HG03135 (cell line): ENCODE data around the gene XPC.

Experiments used
- ATAC-seq: cut with Tn5 transposase; IDR thresholded peaks from one replicate; pipeline ENCODE4 v1.9.1; 2021; ENCODE audit warnings: mild to moderate bottlenecking, moderate library complexity; ENCODE audit not compliant: unreplicated experiment

The XPC gene

DNA sequence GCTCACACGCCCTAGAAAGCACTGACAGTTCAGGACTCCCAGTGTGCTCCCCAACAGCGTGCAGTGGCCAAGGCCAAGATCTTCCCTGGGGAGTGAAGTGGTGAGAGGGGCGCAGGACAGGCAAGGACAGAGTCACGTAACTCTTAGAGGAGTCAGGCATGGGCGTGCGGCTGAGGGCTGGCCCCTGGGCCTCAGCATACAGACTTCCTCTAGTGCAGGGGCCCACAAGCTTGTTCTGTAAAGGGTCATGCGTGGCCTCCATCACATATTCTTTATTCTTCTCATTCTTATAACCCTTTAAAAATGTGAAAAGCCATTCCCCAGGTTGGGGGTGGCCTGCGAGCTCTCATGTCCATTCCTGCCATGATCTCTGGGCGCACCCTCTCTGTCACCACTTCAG is 28.3 kb downstream of the XPC start:
- ATAC-seq = no peak

DNA sequence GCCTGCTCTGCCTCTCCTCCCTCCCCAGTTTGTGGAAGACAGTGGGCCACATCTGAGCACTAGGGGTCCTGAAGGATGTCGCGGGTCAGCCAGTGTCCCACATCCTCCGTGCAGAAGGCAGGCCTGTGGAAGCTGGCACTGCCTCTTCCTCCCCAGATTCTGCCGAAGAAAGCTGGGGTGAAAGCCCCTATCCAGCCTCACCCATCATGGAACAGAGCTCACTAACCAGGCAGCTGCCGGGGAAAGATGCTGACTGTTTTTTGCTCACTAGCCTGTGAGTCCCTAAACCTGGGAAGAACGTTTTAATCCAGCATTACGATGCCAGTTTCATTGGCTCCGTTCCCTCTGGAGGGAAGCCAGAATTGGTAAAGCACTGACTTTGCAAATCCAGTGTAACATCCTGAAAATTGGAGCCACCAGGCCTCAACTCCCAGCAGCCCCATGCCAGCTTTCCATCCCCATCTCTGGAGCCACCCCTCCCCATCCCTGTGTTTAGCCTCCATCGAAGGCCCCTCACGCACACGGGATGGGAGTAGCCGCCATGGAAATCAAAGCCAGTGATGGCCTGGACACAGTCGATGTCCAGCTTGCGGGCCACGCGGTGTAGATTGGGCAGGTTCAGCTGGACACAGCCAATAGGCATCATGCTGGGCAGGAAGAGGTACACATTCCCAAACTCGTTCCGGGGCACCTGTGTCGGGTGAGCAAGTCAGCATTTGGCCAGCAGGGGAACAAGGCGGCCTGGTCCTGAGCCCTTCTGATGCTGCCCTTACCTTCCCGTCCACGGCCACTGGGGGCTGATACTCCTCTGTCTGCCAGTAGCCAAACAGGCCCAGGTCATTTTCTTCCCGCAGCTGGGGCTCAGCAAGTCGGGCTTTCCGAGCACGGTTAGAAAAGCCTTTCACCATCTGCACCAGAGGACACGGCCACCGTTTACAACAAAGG is 30.1 kb downstream of the XPC start:
- no peak for ATAC-seq

DNA sequence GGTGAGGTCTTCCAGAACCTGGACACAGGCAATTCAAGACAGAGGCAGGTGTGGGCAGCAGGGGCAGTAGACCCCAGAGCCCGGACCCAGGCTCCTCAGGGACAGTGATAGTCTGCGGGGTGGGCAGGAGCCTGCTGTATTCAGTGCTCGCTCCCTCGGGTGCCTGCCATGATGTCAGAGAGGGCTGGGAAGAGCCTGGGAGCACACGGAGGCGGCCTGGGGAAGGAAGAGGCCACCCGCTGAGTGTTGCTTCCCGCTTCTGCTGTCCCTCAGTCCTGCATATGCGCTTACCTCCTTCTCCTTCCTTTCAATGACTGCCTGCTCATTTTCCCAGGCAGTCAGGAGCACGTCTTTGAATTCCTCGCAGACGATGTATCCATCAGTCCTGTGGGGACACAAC is 30.8 kb downstream of the XPC start:
- ATAC-seq = no peak

DNA sequence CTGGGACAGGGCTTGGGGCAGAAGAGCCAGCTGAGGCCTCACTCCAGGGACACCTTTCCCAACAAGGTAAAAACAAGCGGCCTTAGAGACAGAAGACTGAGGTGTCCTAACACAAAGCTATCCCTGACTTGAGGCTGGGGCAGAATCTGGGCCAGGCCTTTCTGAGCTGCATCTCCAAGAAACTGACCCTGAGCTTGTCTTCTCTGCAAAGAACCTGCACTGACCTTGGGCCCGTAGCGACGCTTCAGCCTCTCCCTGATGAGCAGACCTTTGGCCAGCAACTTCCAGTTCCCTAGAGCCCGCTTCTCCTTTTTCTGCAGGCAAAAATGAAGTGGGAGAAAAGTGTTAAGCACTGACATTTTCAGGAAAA is 31.4 kb downstream of the XPC start:
- ATAC-seq = no peak

DNA sequence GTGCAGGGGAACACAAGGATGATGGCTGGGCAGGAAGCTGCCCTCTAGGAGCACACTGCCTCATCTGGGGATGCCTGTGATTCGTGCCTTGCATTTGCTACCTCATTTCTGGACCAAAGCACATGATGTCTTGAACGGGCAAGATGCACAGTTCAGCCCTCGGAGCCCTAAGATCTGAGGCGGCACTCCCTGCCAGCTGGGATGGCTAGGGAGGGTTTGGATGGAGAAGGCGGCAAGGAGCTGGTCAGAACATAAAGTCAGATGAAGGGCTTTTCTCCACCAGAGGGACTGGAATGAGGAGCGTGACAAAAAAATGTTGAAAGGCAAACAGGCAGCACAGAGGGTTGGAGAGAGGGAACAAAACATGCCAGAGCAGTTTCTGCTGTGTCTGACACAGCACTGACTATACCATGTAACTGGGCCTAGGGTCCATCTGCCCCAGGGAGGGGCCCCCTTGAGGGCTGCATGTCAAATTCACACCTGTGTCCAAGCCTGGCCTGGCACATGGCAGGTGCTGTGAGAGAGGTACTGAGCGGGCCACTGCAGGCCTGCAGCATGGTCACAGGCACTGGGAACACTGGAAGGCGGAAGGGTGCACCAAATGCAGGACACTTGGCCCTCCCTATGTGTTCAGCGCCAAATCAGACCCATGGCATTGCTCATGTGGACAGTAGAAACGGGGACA is 31.9 kb downstream of the XPC start:
- ATAC-seq = no peak

DNA sequence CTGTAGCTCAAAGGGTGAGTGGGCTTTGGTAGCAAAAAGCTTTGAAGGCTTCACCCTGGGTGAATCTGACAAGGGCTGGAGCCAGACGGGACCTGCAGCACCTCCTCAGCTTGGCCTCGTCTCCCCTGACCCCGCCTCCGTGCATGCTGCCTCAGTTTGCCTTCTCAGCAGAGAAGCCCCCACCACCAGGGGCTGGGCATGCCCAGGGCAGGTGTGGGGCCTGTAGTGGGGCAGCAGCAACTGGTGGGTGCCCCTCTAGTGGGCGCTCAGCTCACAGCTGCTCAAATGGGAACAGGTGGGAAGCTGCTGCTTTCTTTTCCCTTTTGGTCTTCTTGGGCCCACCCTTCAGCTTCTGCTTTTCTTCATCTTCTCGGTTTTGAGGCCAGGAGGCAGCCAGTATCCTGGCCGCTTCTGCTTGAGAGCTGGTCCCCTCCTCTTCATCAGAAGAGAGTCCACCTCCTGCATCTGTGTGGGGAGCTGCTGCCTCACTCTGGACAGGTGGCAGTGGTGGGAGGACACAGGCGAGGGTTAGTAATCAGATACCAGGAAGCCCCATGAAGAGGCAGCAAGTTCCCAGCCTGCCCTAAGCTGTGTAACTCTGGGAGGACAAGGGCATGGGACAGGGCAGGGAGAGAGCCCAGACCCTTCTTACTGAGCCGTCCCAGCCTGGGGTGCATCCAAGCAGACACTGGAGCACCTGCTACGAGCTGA is 32.6 kb downstream of the XPC start:
- ATAC-seq = no peak

DNA sequence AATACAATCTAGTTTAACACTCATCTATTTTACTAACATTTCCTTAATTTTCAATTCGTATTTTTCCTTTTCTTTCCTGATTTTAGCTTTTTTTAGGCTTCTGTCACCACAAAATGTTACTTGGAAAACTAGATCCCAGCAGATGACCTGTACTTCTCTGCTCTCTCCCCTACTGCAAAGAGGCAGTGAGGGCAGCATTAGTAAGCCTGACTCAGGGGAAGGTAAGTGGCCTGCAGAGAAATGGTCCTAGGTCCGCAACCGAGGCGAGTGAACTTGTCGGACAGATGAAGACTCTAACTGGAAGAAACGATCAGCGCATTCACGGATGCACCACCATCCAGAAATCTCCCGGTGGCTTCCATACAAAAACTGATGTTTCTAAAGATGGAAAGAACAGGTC is 33.2 kb downstream of the XPC start:
- no peak for ATAC-seq

DNA sequence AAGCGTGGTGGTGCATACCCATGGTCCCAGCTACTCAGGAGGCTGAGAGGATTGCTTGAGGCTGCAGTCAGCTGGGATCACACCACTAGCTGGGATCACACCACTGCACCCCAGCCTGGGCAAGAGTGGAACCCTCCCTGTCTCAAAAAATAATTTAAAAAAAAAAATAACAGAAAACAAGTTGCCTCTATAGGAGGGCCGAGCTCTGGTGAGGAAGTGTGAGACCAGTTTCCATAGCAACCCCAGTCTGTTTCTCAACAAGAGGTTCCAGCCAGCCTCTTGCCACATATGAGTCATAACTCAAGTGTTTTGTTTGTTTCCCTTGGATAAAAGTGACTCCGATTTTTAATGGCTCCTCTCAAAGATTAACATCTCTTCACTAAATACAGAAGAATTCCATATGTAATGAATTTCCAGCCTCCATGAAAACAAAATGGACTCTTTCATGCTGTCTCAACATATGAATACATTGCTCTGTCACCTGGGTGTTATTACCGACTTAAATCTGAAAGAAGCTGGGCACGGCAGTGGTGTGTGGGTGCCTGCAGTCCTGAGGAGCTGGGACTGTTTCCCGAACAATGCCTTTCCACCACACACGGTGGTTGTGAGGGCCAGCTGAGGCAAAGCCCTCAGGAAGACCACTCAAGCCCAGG is 33.9 kb downstream of the XPC start:
- peak; percentile 94 for ATAC-seq

DNA sequence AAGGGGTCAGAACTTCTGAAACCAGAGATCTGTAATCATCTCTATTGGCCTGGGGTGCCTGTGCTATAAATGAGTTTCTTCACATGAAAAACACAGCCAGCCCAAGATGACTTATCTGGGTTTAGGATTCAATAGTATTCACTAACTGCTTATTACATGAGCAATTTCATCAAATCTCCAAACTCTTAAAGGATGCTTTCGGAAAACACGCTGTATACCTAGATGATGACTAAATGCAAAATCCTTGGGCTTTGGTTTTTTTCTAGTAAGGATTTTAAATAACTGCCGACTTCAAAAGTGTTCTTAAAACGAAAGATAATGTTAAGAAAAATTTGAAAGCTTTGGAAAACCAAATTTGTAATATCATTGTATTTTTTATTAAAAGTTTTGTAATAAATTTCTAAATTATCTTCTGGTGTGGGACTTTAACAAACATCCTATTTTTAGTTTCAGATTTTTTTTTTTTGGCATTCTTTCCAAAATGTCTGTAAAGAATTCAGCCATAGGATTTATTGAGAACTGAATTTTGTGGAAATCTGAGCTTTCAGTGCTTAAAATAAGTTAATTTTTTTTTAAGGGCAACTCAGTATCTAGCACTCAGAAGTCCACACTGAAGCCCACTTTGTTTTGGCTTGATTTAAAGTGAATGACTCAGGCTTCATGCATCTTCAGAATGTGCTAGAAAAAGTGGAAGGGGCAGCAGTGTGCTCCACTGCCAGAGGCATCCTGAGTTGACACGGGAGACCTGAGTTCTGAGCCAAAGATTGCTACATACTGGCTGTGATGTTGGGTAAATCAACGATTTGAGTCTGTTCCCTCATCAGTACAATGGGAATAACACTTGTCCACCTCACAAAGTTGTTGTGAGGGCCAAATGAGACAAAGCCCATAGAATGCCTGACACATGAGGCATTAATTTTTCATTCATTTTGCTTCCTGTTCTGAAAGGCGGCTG is 34.9 kb downstream of the XPC start:
- ATAC-seq = no peak

DNA sequence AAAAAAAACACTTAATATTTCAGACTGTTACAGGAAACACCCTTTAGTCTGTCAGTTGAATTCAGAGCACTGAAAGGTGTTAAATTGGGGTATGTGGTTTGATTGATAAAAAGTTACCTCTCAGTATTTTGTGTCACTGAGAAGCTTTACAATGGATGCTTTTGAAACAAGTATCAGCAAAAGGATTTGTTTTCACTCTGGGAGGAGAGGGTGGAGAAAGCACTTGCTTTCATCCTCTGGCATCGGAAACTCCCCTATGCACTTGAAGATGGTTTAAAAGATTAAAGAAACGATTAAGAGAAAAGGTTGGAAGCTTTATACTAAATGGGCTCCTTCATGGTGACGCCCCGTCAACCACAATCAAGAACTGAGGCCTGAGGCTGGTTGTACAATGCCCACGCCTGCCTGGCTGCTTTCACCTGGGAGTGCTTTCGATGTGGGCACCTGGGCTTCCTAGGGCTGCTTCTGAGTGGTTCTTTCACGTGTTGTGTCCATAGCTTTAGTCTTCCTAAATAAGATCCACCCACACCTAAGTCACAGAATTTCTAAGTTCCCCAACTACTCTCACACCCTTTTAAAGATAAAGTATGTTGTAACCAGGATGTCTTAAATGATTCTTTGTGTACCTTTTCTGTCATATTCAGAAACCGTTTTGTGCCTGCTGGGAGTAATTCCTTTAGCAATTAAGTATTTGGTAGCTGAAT is 35.7 kb downstream of the XPC start:
- no peak for ATAC-seq

DNA sequence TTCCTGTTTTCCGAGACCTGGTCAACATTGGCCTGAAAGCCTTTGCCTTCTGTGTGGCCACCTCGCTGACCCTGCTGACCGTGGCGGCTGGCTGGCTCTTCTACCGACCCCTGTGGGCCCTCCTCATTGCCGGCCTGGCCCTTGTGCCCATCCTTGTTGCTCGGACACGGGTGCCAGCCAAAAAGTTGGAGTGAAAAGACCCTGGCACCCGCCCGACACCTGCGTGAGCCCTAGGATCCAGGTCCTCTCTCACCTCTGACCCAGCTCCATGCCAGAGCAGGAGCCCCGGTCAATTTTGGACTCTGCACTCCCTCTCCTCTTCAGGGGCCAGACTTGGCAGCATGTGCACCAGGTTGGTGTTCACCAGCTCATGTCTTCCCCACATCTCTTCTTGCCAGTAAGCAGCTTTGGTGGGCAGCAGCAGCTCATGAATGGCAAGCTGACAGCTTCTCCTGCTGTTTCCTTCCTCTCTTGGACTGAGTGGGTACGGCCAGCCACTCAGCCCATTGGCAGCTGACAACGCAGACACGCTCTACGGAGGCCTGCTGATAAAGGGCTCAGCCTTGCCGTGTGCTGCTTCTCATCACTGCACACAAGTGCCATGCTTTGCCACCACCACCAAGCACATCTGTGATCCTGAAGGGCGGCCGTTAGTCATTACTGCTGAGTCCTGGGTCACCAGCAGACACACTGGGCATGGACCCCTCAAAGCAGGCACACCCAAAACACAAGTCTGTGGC is 36.6 kb downstream of the XPC start:
- no peak for ATAC-seq

DNA sequence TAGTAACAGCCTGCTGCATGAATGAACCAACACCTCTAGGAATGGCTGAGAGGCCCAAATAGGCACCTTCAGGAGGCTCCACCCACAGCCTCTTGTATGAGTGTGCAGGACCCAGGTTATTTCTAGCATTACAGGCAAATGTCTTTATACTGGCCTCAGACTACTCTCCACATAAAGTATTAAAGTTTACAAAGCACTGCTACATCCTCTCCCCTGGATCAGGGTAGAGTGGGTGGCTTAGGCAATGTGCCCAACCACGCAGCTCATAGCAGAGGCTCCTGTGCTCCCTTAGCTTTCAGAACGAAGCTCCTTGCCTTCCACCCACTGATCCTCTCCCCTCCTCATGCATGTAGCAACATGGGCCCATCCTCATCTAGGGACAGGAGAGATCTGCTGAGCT is 37.3 kb downstream of the XPC start:
- no peak for ATAC-seq

DNA sequence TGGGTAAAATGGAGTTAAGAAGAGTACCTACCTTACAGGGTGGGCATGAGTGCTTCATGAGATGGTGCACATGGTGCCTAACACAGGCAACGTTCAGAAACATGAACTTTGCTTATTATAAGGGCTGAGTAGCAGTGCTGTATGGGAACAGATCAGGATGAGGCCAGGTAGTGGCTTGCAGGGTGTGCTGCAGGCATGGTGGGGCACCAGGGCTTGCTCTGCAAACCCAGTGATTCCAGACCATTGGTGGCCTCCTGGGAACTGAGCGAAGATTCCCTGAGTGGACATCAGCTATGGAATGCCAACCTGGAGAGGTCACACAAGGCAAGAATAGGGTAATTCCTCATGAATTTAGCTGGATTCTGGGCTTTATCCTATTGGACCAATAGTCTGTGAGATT is 37.7 kb downstream of the XPC start:
- ATAC-seq = no peak

DNA sequence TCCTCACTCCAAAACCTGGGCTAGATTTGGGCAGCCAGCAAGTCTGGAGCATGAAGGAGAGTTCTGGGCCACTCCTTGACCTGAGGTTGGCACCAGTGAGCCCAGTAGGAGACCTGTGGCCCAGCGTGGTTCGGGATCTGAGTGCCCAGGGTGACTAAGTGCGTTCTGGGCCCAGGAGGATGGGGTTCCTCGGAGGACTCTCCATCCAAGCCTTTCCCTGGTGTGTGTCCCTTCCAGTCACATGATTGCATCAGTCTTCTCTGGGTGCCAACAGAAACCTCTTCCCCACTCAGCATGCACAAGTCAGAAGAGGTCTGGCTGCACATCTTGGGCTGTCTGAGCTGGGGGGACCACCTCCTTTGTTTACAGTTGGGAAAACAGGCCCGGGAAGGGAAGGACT is 38.6 kb downstream of the XPC start:
- ATAC-seq = no peak

DNA sequence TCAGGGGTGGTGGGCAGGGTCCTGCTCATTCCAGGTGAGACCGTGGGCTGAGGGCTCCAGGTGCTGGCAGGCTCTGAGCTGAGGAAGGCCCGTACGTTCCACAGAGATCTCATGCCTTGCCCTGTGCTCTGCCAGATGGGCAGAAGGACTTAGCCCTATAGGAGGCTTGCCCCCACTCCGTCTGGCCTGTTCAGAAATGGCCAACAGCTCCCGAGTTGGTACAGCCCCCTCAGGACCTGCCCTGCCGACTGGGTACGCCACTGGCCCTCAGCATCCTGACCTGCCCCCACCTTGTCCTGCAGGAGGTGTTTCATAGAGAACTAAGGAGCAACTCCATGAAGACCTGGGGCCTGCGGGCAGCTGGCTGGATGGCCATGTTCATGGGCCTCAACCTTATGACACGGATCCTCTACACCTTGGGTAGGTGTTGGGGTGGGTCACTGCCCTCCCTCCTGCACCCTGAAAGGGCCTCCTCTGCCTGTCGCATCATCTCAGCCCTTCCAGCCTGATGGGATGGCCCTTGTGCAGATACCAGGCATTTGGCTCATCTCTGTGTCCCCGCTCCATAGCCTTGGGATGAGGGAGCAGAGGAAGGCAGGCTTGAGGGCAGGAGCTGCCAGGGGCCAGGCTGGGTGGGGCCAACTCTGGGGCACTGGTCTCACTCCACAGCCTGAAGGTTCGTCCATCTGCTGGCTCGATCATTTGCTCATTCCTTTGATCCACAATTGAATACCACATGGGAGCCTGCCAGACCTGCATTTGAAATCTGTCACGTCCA is 39.3 kb downstream of the XPC start:
- no peak for ATAC-seq

DNA sequence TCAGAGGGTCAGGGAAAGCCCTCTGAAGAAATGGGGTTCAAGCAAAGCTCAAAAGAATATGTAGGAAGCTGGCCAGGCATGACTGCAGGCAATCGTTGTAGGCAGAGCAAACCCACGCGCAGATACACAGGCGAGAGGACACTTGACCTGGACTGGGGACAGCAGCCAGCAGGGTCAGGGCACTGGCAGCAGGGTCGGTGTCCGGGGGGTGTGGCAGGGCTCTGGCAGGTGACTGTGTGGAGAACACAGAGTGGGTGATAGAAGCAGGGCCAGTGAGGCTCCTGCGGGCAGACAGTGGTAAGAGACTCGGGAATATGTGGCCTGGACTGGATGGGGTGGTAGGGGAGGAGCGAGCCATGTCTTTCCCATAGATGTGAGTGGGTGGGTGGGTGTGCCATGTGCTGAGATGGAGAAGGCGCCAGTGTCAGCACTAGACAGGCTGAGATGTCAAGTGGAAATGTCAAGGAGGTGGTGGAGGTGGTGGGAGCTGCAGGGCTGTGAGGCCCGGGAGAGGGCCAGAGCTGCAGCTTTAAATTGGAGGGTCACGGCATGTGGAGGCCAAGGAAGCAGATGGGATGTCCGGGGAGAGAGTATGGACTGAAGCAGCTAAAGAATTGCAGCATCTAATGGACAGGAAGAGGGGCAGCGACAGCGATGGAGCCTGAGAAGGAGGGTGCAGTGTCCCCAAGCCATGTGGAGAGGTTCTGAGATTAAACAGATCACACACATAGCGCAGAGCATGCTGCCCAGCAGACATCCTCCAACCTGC is 40.1 kb downstream of the XPC start:
- ATAC-seq = no peak

DNA sequence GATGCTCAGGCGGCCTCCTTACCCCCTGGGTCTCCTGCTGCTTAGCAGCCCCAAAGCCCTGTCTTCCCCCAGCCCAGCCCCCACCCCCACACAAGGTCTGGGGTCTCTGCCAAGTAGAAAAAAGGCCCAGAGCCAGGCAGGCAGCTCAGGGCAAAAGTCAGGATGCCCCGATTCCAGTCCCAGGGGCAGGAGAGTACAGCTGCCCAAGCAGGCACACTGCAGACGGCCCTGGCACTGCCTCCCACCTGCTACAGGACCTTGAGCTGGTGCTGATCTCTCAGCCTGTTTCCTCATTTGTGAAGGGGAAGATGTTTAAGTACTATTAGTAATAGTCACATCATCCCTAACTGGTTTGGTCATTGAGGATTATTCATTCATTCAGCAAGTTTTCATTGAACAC is 41.0 kb downstream of the XPC start:
- no peak for ATAC-seq
